WI38 (cell line): Measurements from ENCODE around the gene ROR2.
"Not testable (repeated sequence)": the region's sequence is repeated elsewhere in the genome, so short reads cannot be mapped to it uniquely, and the experiment has no call there.

Experiments
- H3K4me3 ChIP-seq: 2 replicates; pipeline ENCODE4 v1.5.1; 2011; ENCODE audit warnings: low read depth, mild to moderate bottlenecking, control low read depth, low read length
- TF ChIP-seq, protein P1 (sequence below): IDR thresholded peaks from 2 replicates; pipeline ENCODE4 v1.5.1; 2012; ENCODE audit warnings: low read depth, mild to moderate bottlenecking, control low read depth, low read length

The ROR2 gene

DNA sequence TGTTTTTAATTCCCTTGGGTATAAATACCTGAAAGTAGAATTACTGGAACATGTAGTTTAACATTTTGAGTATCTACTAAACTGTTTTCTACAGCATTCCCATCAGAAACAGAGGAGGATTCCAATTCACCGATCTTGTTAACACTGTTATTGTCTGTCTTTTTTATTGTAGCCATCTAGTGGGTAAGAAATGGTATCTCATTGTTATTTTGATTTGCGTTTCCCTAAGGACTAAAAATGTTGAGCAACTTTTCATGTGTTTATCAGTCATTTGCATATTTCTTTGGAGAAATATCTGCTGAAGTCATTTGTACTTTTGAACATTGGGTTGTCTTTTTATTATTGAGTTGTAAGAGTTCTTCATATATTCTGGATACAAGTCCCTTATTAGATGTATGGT lies 391.1 kb downstream of the ROR2 start:
- TF ChIP-seq, protein P1, sequence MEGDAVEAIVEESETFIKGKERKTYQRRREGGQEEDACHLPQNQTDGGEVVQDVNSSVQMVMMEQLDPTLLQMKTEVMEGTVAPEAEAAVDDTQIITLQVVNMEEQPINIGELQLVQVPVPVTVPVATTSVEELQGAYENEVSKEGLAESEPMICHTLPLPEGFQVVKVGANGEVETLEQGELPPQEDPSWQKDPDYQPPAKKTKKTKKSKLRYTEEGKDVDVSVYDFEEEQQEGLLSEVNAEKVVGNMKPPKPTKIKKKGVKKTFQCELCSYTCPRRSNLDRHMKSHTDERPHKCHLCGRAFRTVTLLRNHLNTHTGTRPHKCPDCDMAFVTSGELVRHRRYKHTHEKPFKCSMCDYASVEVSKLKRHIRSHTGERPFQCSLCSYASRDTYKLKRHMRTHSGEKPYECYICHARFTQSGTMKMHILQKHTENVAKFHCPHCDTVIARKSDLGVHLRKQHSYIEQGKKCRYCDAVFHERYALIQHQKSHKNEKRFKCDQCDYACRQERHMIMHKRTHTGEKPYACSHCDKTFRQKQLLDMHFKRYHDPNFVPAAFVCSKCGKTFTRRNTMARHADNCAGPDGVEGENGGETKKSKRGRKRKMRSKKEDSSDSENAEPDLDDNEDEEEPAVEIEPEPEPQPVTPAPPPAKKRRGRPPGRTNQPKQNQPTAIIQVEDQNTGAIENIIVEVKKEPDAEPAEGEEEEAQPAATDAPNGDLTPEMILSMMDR: no peak
- no peak overlapping the region for H3K4me3 ChIP-seq

DNA sequence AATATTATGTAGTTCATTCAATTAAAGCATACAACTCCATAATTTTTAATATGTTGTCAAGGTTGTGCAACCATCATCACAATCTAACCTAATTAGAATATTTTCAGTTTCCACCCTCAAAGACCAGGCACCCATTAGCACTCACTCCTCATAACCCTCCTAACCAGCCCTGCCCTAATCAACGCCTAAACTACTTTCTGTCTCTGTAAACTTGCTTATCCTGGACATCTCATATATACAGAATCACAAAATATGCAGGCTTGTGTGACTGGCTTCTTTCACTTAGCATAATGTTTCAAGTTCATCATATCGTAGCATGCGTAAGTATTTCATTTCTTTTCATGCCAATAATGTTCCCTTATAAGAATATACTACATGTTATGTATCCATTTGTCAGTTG lies 391.6 kb downstream of the ROR2 start:
- H3K4me3 ChIP-seq: no peak overlapping the region
- TF ChIP-seq, protein P1: no peak

DNA sequence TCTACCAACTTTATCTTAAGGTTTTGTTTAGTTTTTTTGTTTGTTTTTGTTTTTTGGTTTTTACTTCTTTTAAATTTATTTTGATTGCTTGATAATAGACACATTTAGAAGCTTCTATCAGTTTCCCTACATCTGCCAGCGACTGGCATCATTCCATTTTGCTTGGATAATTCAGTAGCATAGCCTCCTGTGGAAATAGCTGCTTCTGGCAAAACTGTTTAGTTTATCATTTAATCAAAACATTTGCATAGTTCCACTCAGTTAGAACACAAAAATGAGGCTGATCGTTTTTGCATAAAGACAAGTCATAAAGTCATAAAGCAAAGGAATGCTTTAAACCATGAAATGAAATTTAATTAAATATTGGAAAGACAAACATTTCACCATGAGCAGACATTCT lies 392.7 kb downstream of the ROR2 start:
- no peak overlapping the region for H3K4me3 ChIP-seq
- TF ChIP-seq, protein P1: no peak

DNA sequence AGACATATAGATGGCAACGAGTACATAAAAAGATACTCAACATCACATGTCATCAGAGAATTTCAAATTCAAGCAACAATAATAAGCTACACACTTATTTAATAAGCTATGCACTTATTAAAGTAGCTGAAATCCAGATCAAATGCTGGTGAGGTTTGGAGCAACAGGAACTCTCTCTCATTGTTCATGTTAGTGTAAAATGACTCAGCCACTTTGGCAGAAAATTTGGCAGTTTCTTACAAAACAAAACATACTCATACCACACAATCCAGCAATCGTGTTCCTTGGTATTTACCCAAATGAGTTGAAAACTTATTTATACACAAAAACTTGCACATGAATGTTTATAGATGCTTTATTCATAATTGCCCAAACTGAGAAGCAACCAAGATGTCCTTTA lies 394.9 kb downstream of the ROR2 start:
- TF ChIP-seq, protein P1: no peak
- no peak overlapping the region for H3K4me3 ChIP-seq

DNA sequence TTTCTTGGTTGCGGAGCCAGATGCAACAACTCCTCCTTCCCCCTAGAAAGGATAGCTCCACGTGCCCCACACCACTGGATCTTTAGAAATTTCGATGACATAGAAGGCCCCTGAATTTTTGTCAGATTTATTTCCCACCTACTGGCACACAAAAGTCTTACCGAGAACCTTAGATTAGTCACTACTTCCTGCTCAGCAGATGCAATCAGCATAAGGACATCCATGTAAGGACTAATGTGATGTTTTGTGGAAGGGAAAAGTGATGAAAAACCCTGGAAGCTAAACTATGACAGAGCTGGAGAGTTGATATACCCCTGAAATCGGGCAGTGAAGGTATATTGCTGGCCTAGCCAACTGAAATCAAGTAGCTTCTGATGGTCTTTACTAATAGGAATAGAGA lies 400.9 kb downstream of the ROR2 start:
- no peak overlapping the region for H3K4me3 ChIP-seq
- TF ChIP-seq, protein P1: no peak

DNA sequence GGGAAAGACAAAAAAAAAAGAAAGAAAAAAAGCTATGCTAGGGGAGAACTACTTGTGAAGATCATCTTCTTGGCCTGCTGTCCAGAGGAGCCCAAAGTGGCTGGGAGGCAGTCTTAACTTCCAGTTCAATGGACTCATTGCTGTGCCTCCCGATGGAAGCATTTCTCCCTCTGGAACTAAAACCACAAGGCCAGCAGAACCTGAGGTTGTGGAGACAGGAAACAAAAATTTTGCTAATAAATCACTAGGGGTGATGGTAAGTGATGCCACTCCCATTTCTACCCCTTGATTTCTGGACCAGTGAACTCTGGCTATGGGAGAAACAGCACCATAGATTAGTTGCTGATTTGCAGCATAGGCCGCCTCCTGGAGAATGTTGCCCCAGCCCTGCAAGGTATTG lies 402.9 kb downstream of the ROR2 start:
- TF ChIP-seq, protein P1: no peak
- H3K4me3 ChIP-seq: no peak overlapping the region

DNA sequence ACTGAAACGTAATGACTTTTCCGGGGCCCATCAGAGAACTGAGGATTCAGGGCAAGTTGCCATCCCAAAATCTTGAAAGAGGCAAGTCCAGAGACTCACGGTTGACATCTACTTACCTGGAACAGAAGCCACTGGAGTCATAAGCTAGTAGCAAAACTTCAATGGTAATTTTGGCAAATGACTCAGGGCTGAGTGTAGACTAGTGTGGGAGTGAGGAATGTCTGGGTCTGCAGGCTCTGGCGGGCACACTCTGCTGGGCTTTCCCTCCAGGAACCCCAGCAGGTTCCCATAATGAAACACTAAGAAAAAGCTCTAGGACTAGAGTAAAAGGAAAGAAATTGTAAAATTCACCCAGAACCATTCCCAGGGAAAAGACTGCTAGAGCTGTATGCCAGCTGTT lies 403.5 kb downstream of the ROR2 start:
- TF ChIP-seq, protein P1: no peak
- no peak overlapping the region for H3K4me3 ChIP-seq

DNA sequence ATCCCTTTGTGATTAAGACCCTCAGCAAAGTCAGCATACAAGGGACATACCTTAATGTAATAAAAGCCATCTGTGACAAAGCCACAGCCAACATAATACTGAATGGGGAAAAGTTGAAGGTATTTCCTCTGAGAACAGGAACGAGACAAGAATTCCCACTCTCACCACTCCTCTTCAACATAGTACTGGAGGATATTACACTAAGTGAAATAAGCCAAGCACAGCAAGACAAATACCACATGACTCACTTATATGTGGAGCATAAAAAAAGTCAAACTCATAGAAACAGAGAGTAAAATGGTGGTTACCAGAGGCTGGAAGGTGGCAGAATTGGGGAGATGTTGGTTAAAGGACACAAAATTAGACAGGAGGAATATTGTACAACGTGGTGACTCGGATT lies 408.3 kb downstream of the ROR2 start:
- TF ChIP-seq, protein P1: no peak
- no peak overlapping the region for H3K4me3 ChIP-seq

DNA sequence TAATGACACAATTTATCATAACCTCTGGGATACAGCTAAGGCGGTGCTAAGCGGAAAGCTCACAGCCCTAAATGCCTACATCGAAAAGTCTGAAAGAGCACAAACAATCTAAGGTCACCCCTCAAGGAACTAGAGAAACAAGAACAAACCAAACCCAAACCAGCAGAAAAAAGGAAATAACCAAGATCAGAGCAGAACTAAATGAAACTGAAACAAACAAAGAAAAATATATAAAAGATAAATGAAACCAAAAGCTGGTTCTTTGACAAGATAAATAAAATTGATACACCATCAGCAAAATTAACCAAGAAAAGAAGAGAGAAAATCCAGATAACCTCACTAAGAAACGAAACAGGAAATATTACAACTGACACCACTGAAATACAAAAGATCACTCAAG lies 409.5 kb downstream of the ROR2 start:
- not testable (repeated sequence) for H3K4me3 ChIP-seq
